Stimulated activated CD8-positive, alpha-beta memory T cell treated with anti-CD3 and anti-CD28 coated beads, Interleukin-12 subunit alpha, Interleukin-12 subunit beta, amount 100 ng/mL, for 1 hour (primary cell): Measurements from ENCODE around the gene INPP4B.

ENCODE experiments used
- DNase-seq: peaks from one replicate; pipeline ENCODE4 v3.0.0-alpha.2; 2020; ENCODE audit warnings: low read depth

Gene INPP4B

DNA sequence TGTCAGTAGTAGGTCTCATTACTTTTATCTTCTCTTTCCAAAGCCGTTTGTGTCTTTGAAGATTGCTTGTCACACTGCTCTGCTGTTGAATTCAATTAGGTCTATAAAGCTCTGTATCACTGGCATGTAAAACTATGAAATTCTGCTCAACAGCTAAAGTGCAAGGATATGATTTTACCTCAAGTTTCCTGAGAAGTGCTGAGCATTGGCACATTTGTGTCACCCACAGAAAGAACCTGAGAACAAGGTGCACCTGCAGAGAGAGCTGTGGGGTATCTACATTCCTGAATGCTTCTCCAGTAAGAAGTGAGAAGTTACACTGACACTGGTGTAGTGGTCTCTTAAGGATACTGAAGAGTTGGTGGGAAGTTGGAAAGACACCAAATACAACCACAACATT lies 274.0 kb downstream of the INPP4B start:
- DNase-seq: no peak

- no peak for DNase-seq
These were observed 278.3 kb downstream of the INPP4B start for GRCh38 chr4:142567620-142568451.

DNA sequence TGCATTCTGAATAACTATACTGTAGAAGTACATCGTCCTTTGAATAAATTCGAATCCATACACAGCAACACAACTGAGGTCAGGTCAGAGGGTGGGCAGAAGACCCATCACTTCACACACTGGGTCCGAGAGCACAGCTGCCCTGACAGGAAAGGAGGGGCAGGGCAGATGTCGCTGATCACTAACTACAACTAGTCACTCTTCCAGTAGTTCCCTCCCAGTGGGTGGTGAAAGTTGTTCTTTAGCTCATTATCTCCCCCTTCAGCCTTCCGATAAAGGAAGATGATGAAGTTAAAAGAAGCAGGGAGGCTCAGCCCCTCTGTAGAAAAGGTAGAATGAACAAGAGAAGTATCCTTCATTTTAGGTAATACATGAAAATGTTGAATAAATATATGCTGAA lies 278.9 kb downstream of the INPP4B start:
- peak; percentile 6 for DNase-seq

DNA sequence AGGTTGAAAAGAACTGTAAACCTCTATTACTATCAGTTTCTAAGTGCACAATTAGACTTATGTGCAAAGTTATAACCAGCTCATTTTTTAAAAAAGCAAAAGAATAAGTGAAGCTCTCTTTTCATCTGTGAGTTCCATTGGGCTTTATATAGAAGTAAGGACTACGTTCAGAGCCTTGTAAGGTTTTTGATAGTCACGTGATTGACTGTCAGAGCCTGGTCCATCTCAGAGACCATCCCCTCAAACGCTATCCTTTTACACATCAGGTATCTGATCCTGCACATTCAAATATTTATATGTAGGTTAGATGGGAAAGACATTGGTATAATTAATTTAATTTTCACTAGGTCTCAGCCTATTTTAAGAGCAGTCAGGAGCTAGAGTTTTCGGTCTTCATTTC lies 279.3 kb downstream of the INPP4B start:
- no peak for DNase-seq

GRCh38 chr4:142566243-142566642 lies 279.9 kb downstream of the INPP4B start:
- DNase-seq: no peak

- DNase-seq: no peak
These were observed 280.3 kb downstream of the INPP4B start for GRCh38 chr4:142565771-142566170.

- DNase-seq: no peak
These were observed 282.3 kb downstream of the INPP4B start for GRCh38 chr4:142563682-142564291.

DNA sequence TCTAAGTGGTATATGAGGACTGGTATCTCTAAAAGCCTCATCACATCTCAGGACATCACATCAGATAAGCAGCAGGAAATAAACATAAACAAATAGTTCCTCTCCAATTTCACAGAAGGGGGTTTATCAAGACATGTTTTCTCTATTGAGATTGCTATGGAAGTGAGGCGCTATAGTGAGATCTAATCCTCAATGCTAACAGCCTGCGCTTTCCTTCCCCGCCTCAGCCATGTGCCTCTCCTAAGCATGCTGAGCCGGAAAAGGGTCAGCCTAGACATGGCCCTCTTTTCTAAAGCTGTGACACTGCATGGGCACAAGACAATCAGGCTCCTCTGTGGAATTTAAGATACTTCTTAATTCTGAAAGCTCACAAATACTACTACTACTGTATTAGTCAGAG lies 286.1 kb downstream of the INPP4B start:
- DNase-seq: no peak

- DNase-seq: no peak
These were observed 287.2 kb downstream of the INPP4B start for GRCh38 chr4:142558851-142559250.

GRCh38 chr4:142557239-142557801 lies 288.8 kb downstream of the INPP4B start:
- no peak for DNase-seq

DNA sequence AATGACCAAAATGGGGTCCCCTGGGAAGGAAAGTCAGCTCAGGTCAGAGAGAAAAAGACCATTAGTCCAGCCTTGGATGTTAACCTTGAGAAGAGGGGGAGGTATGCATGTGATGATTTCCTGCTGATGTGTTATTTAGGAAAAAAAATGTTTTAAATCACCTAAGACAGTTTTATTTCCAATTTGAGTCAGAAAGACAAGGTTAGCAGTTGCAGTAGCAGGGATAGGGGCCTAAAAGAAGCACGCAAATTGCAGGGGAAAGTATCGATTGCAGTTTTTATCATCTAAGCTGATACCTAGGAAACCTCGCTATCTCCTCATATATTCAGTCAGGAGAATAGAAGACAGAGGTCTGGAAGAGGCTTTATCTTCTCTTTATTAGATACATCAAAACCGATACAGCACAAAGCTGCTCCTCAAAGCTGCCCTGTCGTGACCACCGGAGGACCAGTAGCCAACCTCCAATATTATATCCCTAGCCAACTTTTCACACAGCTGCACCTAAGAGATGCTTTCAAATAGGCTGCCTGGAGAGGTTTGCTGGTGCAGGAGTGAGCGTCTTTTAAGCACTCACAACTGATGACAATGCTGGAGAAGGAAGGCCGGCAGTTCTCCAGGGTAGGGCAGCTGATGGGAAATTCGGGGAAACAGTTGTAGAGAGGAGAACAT lies 289.4 kb downstream of the INPP4B start:
- DNase-seq: no peak

DNA sequence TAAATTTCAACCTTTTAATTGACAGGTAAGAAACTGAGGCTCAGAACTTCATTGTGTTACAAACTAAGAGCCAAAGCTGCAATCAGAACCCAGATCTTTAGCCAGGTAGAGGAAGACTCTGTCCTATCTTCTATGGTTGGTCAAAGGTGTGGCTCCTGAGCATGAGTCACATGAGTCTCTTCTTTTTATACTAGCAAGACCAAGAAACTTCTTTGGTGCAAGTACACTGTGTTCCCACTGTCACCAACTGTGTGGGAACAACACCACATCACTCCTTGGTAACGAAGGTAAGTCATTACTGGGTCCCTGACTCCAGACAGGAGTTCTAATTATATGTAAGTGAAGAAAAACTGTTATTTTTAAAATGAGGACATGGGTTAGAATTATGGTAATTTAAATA lies 290.1 kb downstream of the INPP4B start:
- DNase-seq: no peak

DNA sequence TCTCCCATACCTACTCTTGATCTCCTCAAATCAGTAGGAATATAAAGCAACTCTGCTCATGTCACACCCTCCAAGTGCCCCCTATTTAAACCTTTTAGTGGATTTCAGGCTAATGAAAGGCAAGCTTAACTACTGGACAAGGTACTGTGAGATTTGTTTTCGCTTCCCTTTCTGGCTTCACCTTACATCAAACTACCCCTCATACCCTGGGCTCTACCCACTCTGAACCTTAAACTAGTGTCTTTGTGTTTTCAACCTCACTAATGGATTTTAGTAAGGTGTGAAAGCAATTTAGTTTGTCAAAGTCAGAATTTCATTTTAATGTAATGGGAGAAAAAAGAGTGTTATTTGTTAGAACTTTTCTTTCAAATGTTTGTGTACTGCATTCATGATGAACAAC lies 291.7 kb downstream of the INPP4B start:
- DNase-seq: no peak

DNA sequence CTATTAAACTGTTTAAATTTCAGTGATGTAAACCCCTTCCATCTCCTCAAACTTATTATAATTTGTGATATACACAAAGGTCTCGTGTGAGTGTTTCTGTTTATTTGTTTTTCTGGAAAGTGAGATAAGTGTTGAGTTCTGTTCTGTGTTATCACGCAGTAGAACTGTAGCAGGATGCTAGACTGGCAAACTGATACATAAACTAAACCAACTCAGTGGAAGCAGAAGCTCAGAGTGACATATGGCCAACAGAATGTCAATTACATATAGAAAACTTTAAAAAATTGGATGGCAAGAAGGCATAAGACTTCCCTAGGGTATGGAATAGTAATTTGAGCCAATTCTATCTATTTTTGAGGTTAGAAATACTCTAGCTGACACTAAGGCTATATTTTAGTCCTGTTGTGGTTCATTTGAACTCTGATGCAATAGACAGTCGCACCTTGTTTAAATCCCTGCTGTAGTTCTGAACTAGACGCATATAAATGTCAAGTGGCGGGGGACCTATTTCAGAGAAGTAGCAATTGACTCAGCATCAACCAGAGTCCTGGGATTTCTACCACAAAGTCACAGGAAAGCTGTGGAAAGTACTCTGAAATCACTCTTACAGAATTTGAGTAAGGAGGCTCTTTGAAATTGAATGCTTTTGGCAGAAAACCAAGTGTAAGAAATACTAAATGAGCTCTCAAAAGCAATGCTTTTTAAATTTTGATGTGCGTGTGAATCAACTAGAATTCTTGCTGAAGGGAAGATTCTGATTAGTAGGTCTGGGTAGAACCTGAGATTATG lies 294.4 kb downstream of the INPP4B start:
- no peak for DNase-seq

- DNase-seq: no peak
These were observed 295.1 kb downstream of the INPP4B start for GRCh38 chr4:142550965-142551364.

- DNase-seq: no peak
These were observed 296.2 kb downstream of the INPP4B start for GRCh38 chr4:142549726-142550463.

- no peak for DNase-seq
These were observed 296.9 kb downstream of the INPP4B start for GRCh38 chr4:142549248-142549647.

DNA sequence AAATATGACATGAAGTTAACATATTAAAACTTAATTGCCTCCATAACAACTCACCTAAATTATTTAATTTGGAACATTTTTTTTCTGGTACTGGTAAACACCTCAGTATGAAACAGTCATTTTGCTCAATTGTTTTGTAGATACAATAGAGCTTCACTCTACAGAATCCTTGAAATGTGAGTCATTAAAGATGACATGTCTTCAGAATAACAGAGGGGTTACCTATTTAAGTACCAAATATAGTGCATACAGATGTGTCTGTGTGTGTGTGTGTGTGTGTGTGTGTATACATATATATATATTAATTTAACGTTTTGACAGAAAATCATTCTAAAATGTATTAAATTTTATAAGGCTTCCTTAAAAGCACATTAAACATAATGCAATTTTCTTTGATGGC lies 297.6 kb downstream of the INPP4B start:
- DNase-seq: no peak

DNA sequence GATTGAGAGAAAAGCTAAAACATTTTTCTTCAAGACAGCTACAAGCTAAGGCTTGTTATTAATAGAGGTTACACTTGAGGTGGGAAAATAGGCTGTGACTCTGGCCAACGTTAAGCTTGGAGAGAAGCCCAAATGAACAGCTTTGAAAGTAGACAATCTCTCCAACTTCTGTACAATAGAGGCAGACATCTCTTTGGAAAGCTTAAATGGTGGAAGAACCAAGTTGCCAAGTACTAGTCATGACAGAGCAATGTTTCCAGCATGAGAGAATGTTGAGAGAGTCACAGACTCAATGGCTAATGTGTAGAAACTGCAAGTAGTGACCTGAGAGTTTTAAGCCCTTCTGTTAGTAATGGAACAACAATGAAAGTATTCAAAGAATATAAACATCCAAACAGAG lies 298.1 kb downstream of the INPP4B start:
- DNase-seq: no peak

GRCh38 chr4:142544594-142544993 lies 301.5 kb downstream of the INPP4B start:
- no peak for DNase-seq

- no peak for DNase-seq
These were observed 302.1 kb downstream of the INPP4B start for GRCh38 chr4:142544039-142544438.

DNA sequence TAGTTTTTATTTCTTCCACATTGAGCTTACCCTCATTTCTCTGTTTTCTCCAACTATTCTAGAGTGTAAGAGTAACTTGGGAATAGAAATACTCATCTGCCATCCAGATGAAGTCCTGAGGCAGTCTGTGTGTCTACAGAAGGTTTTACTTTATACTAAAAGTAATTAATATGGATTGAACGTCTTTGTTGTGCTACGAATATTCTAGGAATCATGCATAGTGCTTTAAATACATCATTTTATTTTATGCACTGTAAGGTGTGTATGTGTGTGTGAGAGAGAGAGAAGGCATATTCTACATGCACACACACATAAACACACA lies 305.7 kb downstream of the INPP4B start:
- DNase-seq: no peak
